Esophagus squamous epithelium (tissue), 4 donors: ENCODE data around the gene PAF1.

Source experiments
- POLR2A ChIP-seq, 4 donors: fragments of 450-650 bp; IDR thresholded peaks; one replicate each; pipeline ENCODE4 v1.6.1; 2017; ENCODE audit warnings: antibody characterized with exemption in 4 of 4, mild to moderate bottlenecking in 4 of 4, moderate library complexity in 3 of 4
- TF ChIP-seq, protein P1 (sequence below), 6 experiments: fragments of 450-650 bp in 4 of 6; fragments of 200-600 bp in 2 of 6; sonication (generic) in 2 of 6; IDR thresholded peaks; one replicate each; pipeline ENCODE4 v1.5.1; 2016 to 2019; ENCODE audit warnings: antibody characterized with exemption in 6 of 6, mild to moderate bottlenecking in 4 of 6, moderate library complexity in 4 of 6

DNA sequence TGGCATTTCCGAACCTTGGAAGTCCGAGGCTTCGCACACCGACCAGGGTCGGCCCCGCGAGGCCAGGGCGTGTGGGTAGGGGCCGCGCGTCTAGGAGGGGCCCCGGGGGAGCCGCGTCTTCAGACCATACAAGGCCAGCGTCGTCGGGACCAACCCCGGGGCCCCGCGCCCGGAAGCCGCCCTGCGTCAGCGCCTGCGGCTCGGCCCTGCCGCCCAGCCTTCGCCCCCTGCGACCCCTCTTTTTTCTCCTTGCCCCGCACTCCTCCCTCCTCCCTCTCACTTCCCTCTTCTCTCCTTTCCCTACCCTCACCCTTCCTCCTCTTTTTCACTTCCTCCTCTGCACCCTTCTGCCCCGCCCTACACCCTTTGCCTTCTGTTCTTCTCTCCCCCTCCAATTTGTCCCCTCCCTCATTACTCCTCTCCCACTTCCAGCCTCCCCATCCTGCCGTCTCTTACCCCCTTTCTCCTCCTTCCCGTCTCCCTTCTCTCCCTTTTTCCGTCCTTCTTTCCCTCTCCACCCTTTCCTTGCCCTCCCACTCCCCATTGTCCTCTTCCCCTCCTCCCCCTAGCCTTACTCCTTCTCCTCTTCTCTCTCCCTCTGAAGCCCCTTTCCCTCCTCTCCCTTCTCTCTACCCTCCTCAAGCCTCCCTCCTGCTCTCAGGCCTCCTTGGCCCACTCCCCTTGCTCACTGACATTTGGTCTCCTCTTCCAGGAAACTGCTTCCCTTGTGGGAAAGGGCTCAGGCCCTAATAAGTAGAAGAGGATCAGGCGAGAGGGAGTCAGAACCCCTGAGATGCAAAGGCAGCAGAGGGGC lies 19.3 kb upstream of the PAF1 start:
- peak in 2 of 4 donors; percentile 54 to 78 for TF ChIP-seq POLR2A (IDR thresholded peaks at IDR 0.05)
- TF ChIP-seq, protein P1, sequence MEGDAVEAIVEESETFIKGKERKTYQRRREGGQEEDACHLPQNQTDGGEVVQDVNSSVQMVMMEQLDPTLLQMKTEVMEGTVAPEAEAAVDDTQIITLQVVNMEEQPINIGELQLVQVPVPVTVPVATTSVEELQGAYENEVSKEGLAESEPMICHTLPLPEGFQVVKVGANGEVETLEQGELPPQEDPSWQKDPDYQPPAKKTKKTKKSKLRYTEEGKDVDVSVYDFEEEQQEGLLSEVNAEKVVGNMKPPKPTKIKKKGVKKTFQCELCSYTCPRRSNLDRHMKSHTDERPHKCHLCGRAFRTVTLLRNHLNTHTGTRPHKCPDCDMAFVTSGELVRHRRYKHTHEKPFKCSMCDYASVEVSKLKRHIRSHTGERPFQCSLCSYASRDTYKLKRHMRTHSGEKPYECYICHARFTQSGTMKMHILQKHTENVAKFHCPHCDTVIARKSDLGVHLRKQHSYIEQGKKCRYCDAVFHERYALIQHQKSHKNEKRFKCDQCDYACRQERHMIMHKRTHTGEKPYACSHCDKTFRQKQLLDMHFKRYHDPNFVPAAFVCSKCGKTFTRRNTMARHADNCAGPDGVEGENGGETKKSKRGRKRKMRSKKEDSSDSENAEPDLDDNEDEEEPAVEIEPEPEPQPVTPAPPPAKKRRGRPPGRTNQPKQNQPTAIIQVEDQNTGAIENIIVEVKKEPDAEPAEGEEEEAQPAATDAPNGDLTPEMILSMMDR (IDR thresholded peaks at IDR 0.05), result peak in 3 of 6 experiments; percentile 6 to 26 (median 18)
